ENCODE measurements around the gene MAT2B. TPM values are rescaled to one million over a fixed set of nuclear protein-coding genes. Genes with fewer than 3 reads are reported as not detected.

The MAT2B gene
- polyA plus RNA-seq, 2 of the 4 experiments (the other 2 are of a cell fraction): 58.6 to 74.0 TPM

- TF ChIP-seq PBX3 (IDR thresholded peaks at IDR 0.05) (no peak), MYC (IDR thresholded peaks at IDR 0.05; ENCODE audit: borderline replicate concordance, low read length) (no peak), EP300 (IDR thresholded peaks at IDR 0.05) (no peak), EHMT2 (IDR thresholded peaks at IDR 0.05; ENCODE audit: low read depth) (no peak), RCOR1 (IDR thresholded peaks at IDR 0.05; ENCODE audit: low read depth, low read length) (no peak), HDAC2 (IDR thresholded peaks at IDR 0.05) (no peak)
These were observed 60.7 kb downstream of the MAT2B start (continued) for GRCh38 chr5:163565931-163566608.

GRCh38 chr5:163566678-163567077 lies 61.3 kb downstream of the MAT2B start:
- no peak for FAIRE-seq
- H3K4me2 ChIP-seq: no peak overlapping the region
- H3K4me1 ChIP-seq: no peaks in the 10 kb centered on the region; the same call in 2 of the 3 replicates
- POLR2A ChIA-PET: no interaction called here
- no peak overlapping the region for H3K4me3 ChIP-seq
- no peak for TF ChIP-seq CEBPB (IDR thresholded peaks at IDR 0.05)
- no peak for TF ChIP-seq ESRRA (IDR thresholded peaks at IDR 0.05; ENCODE audit: borderline replicate concordance, low read length)
- TF ChIP-seq HOXB13 (CRISPR knock-in tag; IDR thresholded peaks at IDR 0.05; ENCODE audit: low read depth): no peak
- no peak for TF ChIP-seq RNF2 (IDR thresholded peaks at IDR 0.05; ENCODE audit: borderline replicate concordance, low read depth)
- no peak for TF ChIP-seq KDM1A (IDR thresholded peaks at IDR 0.05; ENCODE audit: low read depth)
- TF ChIP-seq GATA3 (IDR thresholded peaks at IDR 0.05; ENCODE audit: borderline replicate concordance): no peak
- no peak for TF ChIP-seq HEYL (CRISPR knock-in tag; IDR thresholded peaks at IDR 0.05)
- no peak for TF ChIP-seq JUNB (IDR thresholded peaks at IDR 0.05)
- no peak for TF ChIP-seq MAFK (IDR thresholded peaks at IDR 0.05; ENCODE audit: partially characterized antibody)
- TF ChIP-seq CTCF (IDR thresholded peaks at IDR 0.05): no peak
- TF ChIP-seq KDM5A (IDR thresholded peaks at IDR 0.05): no peak
- TF ChIP-seq, protein P1, sequence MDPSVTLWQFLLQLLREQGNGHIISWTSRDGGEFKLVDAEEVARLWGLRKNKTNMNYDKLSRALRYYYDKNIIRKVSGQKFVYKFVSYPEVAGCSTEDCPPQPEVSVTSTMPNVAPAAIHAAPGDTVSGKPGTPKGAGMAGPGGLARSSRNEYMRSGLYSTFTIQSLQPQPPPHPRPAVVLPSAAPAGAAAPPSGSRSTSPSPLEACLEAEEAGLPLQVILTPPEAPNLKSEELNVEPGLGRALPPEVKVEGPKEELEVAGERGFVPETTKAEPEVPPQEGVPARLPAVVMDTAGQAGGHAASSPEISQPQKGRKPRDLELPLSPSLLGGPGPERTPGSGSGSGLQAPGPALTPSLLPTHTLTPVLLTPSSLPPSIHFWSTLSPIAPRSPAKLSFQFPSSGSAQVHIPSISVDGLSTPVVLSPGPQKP (IDR thresholded peaks at IDR 0.05; ENCODE audit: low read depth, low read length): no peak
- TF ChIP-seq MAX (IDR thresholded peaks at IDR 0.05): no peak
- no peak for TF ChIP-seq CHD4 (IDR thresholded peaks at IDR 0.05; ENCODE audit: borderline replicate concordance)
- no peaks in the 10 kb centered on the region for H3K9me3 ChIP-seq
- H3K27ac ChIP-seq: no peak overlapping the region
- no peak for ATAC-seq
- DNase-seq (ENCODE audit: low read depth in 1 of 2, low spot score in 1 of 2): no peak
- CTCF ChIA-PET: interaction anchor here (1.4 to 5.9 kb wide), 2 partner anchors 31 to 937 kb away, joined by 3 to 31 read pairs; no protein-coding TSS in a partner anchor
- 8% methylated on average over 3 of the region's 3 CpGs for WGBS (ENCODE audit: missing lambda C conversion rate)

GRCh38 chr5:163567811-163568210 lies 62.4 kb downstream of the MAT2B start:
- CTCF ChIA-PET: interaction anchor here (1.3 kb wide), 1 partner anchor 936 kb away, joined by 3 read pairs; no protein-coding TSS in a partner anchor
- H3K4me1 ChIP-seq: no peaks in the 10 kb centered on the region; the same call in 2 of the 3 replicates
- ATAC-seq (no peak), DNase-seq (ENCODE audit: low read depth in 1 of 2, low spot score in 1 of 2) (no peak), FAIRE-seq (no peak)
- no peaks in the 10 kb centered on the region for H3K9me3 ChIP-seq
- no peak overlapping the region for H3K4me2 ChIP-seq
- 0% methylated on average over 1 of the region's 1 CpG for WGBS (ENCODE audit: missing lambda C conversion rate)
- POLR2A ChIA-PET: no interaction called here
- no peak overlapping the region for H3K4me3 ChIP-seq
- H3K27ac ChIP-seq: no peak overlapping the region
- TF ChIP-seq PHF8 (IDR thresholded peaks at IDR 0.05; ENCODE audit: borderline replicate concordance, low read depth): no peak
- no peak for TF ChIP-seq SMC3 (IDR thresholded peaks at IDR 0.05)
- TF ChIP-seq MAX (IDR thresholded peaks at IDR 0.05): no peak
- no peak for TF ChIP-seq TFCP2L1 (CRISPR knock-in tag; IDR thresholded peaks at IDR 0.05)
- TF ChIP-seq BHLHE40 (IDR thresholded peaks at IDR 0.05; ENCODE audit: low read depth, low read length): no peak
- no peak for TF ChIP-seq ZNF302 (CRISPR knock-in tag; IDR thresholded peaks at IDR 0.05)
- no peak for TF ChIP-seq RCOR1 (IDR thresholded peaks at IDR 0.05; ENCODE audit: low read depth, low read length)
- no peak for TF ChIP-seq CEBPB (IDR thresholded peaks at IDR 0.05)
- no peak for TF ChIP-seq RNF2 (IDR thresholded peaks at IDR 0.05; ENCODE audit: borderline replicate concordance, low read depth)
- TF ChIP-seq CBX8 (IDR thresholded peaks at IDR 0.05): no peak
- TF ChIP-seq TP53 (CRISPR knock-in tag; IDR thresholded peaks at IDR 0.05): no peak
- no peak for TF ChIP-seq JUN (IDR thresholded peaks at IDR 0.05)
- no peak for TF ChIP-seq USF2 (IDR thresholded peaks at IDR 0.05)
- TF ChIP-seq, protein P2, sequence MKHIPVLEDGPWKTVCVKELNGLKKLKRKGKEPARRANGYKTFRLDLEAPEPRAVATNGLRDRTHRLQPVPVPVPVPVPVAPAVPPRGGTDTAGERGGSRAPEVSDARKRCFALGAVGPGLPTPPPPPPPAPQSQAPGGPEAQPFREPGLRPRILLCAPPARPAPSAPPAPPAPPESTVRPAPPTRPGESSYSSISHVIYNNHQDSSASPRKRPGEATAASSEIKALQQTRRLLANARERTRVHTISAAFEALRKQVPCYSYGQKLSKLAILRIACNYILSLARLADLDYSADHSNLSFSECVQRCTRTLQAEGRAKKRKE (CRISPR knock-in tag; IDR thresholded peaks at IDR 0.05; ENCODE audit: low read depth): no peak
- TF ChIP-seq KDM1A (IDR thresholded peaks at IDR 0.05; ENCODE audit: low read depth): no peak
- TF ChIP-seq CHD4 (IDR thresholded peaks at IDR 0.05; ENCODE audit: borderline replicate concordance): no peak
- no peak for TF ChIP-seq FOXS1 (CRISPR knock-in tag; IDR thresholded peaks at IDR 0.05)
